Stimulated activated CD4-positive, alpha-beta T cell treated with anti-CD3 and anti-CD28 coated beads, Interleukin-2, amount 100 ng/mL, for 24 hours (primary cell): ENCODE measurements around the gene FEM1B.

Experiments
- DNase-seq, 2 donors: peaks; one replicate each; pipeline ENCODE4 v3.0.0-alpha.2; 2020

Gene FEM1B

DNA sequence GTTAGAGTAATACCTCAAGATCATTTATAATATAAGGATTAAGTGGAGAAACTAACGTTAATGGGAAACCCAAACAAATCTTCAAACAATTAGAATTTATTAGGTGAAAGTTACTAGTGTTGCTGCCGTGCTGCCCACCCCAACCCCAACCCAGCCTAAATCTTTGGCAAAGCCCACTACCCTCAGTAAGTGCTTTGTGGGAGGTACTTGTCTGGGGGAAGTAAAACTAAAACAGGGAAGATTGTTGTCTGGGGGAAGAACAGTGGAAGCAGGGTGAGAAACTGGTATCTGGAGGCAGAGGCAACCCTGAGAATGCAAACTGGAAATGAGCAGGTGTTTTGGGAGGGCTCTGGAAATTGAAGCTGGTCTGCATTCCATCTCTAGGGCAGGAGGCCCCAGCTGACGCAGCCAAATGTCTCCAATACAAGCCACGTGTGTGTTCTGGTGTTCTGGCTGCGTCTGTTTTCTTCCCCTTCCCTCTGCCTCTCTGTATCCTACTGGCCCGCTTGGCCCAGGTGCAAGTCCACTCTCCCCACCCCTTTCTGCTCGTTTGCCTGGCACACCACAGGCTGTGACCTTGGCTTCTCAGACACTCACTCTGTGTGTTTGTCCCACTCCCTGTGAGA is 32.7 kb downstream of the FEM1B start:
- DNase-seq, result no peak

DNA sequence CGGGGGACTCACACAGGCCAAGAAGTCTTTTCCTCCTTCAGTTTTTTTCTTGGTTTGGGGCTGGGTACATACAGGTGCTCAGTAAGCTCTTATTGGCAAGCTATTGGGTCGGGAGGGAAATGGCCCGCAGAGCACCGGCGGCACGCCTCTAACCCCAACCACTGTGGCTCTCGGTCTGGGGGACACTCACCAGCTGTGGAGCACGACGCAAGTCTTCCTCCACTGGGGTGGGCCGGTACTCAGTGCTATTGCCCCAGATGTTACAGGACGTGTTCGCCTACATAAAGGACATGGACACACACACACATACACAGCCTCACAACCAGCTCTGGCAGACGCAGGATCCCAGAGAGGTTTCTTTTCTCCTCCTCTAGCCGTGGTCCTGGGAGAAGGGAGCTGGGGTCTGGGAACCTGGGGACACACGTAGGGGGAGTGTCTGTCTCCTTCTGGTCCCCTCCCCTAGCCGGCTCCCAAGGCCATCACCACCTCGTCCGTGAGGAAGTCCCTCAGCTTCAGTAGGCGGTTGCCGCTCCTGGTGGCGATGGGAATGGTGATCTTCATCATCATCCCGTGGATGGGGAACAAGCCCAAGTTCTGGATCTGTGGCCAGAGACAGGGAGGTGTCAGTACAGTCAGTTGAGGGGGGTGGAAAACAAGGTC is 33.4 kb downstream of the FEM1B start:
- no peak for DNase-seq

GRCh38 chr15:68311464-68311835 is 33.9 kb downstream of the FEM1B start:
- DNase-seq, result no peak

DNA sequence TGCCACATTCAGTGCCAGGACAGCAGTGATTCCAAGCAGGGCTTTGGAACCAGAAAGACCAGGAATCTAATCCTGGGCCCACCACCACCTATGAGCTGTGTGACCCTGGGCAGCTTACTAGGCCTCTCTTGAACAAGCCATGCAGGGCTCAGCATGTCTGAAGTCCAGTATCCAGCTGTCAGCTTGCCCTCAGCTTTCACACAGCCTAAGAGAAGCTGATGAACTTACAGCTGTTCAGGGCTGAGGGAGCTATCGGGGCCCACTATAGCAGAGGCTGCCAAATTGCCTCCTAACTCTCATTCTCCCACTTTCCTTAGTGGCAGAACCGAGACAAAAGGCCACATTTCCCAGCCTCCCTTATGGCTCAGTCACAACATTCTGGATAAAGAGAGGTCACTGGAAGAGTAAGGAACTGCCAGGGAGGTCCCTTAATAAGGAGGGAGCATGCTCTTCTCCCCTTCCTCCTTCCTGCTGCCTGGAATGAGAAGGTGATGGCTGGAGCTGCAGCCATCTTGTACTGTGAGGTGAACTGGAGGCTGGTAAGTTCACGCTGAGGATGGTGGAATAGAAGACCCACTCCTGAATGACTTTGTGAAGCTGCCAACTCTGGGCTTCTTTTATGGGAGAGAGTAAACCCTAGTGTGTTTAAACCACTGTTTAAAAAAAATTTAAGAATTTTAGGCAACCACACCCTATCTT is 34.5 kb downstream of the FEM1B start:
- no peak for DNase-seq

DNA sequence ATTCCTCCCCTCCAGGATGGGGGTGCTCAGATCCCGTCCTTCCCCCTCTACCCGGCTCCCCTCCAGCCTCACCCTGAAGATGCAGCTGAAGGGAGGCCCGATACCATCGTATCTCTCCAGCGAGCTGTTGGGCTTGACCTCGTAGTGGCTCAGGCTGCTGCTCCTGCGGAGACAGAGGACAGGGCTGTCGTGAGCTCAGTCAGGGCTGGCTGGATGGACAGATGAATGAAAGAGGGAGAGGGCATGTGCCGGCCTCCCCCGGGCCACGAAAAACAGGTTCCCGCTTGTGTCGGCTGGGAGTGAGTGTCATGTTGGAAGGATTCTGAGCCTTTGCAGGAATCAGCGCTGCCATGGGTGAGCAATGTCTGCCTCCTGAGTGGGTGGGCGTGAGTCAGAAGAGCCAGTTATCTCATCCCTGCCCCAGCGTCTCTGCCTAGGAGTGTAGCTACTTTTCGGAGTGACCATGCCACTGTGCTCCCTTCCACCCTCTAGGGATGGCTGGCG is 35.2 kb downstream of the FEM1B start:
- DNase-seq, result no peak

DNA sequence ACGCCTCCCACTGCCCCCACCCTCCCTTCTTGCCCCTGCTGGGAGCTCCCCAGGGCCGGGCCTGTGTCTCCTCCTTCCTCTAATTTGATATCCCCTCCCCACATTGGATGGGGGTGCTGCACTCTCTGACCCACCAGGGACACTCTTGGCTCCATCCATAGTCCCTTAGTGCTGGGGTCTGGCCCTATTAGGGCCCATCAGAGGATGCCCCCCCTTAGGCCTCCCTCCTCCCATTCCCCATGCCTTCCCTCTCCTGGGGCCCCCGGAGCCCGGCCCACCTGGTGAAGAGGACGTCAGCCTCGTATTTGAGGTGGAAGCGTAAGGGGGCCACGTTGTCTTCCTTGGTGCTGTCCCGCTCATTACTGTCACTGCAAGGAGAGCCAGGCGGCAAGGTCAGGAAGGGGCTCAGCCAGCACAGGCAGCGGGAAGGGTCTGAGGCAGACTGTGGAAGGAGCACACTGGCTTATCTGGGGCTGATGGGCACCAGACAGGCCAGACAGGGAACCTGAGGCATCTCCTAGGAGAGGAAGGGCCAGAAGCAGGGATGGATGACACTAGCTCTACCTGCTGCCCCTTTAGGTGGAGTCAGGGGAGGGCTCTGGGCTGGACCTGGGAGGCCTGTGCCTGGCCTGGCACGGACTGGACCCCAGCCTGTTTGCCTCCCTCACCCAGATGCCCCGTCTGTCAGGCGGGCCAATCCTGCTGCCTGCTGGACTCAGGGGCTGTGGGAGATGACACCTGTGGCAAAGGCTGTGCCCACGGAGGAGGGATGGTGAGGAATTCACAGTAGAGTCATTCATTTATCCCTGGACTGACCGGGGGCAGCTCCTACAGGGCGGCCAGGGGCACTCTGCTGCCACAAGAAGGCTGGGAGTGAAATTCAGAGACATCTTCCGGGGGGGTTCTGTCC is 36.2 kb downstream of the FEM1B start:
- no peak for DNase-seq

- DNase-seq, result no peak
Measured at GRCh38 chr15:68314563-68314962, 37.0 kb downstream of the FEM1B start.

DNA sequence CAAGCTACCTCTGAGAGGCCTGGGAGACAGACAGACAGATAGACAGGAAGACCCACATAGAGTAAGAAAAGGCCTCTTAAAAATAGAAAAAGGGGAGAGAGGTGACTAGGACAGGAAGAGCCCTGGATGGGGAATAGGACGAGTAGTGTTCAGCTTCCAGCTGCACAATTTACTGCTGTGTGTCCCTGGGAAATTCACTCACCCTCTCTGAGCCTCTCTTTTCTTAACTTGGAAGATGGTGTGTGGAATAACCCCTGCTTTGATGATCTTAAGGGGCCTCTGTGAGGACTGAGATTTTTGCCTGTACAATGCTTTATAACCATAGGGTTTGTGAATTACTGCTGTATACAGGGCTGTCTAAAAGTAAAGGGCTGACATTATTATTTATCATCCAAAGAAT is 37.5 kb downstream of the FEM1B start:
- no peak for DNase-seq

DNA sequence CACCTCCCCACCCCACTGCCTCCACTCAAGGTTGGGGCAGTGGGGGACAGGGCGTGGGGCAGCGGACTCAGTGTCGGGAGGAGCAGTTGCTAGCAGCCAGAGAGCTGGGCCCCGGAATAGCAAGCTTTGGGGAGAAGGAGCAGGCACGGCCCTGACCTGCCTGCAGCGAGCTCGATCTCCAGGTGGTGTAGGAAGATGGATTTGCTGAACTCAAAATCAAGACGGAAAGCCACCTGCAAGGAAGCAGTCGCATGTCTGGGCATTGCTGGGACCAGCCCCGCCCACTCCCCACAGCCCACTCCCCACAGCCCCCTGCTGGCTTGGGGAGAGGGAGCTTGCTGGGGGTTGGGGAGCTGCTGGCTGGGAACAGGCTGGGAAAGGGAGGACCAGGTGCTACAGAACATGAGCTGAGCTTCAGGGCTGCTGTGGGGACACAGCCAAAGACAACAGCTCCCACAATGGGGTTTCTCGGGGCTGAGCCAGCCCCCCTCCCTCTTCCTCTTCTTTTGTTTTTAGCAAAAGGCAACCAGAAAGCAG is 38.0 kb downstream of the FEM1B start:
- no peak for DNase-seq

DNA sequence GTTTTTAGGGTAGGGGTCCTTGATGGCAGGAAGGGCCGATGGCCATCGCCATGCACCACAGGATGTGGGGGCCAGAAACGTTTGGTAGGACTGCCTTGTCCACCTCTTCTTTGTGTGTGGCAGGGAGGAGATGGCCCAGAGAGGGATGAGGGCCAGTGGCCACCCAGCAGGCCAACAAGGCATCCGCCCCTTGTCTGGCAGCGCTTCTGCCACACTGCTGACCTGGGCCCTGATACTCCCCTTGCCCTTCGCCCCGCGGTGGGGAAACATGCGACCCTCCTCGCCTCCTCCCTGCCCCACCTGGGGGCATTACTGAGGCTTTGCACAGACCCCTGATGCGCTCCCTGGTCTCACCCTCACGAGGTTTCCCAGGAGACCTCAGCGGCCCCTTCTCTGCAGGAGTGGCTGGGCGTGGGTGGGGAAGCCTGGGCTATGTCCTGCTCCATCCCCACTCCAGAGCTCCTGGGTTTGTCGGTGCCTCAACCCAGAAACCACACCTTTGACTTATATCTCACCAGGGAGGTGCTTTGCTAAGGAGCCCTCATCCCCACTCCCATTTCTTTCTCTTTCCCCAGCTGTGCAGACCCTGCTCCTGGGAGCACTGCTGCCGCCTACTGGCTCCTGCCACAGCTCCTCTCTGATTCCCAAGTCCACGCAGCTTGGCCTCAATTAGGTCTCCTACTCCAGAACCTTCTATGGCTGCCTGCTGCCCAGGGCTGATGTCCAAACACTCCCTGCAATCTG is 38.7 kb downstream of the FEM1B start:
- DNase-seq, result no peak

DNA sequence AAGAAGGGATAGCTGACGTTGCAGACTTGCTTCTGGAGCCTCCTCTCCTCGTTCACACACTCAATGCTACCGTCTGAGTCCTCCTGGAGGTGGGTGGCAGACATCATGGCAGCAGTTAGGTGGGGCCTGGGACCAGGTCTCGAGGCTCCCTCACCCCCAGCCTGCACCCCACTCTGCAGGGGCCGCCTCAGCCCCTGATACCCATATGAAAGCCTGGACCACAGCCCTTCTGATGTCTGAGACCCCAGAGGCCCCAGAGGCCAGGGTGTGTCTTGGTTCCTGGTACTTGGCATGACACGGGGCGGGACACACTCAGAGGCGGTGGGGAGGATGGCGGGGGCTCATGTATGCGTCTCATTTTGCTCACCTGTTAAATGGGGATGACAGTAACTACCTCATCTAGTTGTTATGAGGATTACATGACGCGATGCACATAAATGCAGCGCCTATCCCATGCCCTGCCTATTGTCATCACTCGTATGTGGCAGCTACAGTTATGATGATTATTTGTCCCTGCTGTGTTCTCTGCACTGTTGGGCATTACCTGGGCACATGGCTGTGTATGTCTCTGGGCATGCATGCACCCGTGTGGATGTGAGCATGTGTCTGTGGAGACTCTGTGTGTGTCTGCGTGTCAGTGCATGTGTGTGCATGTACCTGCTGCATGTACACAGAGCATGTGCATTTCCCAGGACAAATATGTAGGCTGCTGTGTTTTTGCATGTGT is 39.9 kb downstream of the FEM1B start:
- no peak for DNase-seq

GRCh38 chr15:68318008-68318835 is 40.7 kb downstream of the FEM1B start:
- no peak for DNase-seq

DNA sequence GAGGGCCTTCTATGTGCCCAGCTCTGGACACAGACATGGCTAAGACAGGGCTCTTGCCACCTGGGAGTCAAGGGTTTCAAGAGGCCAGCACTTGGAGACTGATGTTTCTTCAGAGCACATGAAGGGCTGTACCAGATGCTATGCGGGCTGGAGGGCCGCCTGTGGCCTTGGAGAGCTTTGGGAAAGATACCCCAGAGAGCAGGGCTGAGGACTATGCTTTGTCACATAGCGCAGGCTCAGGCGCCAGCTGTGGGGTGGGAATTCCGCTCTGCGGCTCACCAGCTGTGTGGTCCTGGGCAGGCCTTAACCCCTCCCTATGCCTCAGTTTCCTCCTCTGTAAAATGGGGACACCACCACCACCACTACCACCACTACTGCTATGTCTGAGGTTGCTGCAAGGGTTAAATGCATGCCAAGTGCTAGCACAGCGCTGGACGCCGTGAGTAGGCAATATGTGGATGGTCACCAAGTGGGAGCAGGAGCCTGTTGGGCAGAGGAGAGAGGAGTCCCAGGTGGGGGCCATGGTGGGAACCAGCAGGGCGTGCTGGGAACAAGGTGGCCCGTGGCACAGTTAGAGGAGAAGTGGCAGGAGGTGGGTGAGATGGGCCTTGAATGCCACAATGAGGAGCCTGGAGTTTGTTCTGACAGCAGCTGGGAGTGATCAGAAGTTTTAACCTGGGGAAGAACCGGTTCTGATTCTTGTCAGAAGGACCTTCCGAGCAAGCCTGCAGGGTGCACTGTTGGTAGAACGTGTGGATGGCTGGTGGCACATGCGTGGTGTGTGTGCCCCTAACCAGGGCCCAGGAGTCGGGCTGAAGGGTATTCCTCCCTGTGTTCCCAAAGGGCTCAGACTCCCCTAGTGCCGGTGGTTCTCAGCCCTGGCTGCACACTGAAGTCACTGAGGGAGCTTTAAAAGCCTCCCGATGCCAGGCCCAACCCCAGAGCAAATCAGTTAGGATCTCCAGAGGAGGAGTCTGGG is 41.7 kb downstream of the FEM1B start:
- DNase-seq, result no peak

DNA sequence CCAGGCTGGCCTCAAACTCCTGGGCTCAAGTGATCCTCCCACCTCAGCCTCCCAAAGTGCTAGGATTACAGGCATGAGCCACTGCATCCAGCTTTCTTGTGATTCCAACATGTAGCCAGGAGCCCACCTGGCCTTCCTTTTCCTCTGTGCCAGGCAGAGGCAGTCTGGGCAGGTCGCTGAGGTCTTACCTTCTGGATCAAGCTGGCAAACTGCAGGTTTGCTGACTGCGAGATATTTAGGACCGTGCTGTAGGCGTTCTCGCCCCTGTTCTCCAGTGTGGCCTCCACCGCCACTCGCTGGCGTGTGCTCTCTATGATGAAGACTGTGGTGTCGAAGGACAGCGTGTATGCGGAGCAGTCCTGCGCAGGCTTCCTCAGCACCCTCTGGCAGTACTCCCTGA is 42.5 kb downstream of the FEM1B start:
- no peak for DNase-seq

DNA sequence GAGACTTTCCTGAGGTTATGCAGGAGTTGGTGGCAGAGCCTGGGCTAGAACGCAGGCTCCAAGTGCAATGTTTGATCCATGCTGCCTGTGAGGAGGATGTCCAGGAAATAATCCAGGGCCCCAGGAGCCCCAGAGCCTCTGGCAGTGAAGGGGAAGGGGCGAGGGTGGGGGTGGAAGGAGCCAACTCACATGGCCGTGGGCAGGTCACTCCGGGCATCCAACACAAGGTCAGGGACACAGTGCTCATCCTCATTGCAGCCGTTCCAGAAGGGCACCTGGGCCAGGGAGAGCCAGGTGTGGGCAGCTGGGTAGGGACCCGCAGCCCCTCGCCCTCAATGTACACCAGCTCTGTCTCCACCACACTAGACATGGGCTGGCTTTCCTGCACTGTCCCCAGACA is 43.7 kb downstream of the FEM1B start:
- DNase-seq, result no peak

GRCh38 chr15:68322796-68323195 is 45.3 kb downstream of the FEM1B start:
- no peak for DNase-seq

DNA sequence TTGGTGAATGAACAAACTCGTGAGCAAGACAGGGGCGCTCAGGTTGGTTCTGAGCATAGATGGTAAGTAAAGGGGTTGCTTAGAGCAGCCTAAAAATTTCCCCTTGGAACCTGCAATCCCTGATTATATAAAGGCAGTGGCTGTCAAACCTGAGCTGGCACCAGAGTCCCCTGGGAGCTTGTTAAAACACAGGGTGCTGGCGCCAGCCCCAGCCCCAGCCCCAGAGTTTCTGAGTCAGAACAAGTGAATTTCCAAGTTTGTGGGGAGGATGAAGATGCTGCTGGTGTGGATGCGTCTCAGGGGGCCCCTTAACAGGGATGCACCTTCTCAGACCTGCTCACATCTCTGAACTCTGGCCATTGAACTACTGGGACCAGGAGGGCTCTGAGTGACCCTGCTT is 48.2 kb downstream of the FEM1B start:
- DNase-seq, result no peak

- DNase-seq, result no peak
Measured at GRCh38 chr15:68326711-68327354, 49.3 kb downstream of the FEM1B start.

GRCh38 chr15:68328443-68328842 is 50.9 kb downstream of the FEM1B start:
- no peak for DNase-seq
